ENCODE data around the gene PGAP2.
A peak's percentile ranks its signal among the peaks of the same experiment; 100 is the strongest.
"Not testable (repeated sequence)": the region's sequence is repeated elsewhere in the genome, so short reads cannot be mapped to it uniquely, and the experiment has no call there.

Gene PGAP2

GRCh38 chr11:3808861-3809623 lies 682 bp downstream of the PGAP2 start:
- DNase-seq = peak; percentile 73

- no peak for DNase-seq
Measured at GRCh38 chr11:3809624-3809928, 1.2 kb downstream of the PGAP2 start.

- DNase-seq = no peak
Measured at GRCh38 chr11:3810446-3810845, 2.1 kb downstream of the PGAP2 start.

- DNase-seq = no peak
Measured at GRCh38 chr11:3810951-3811350, 2.6 kb downstream of the PGAP2 start.

GRCh38 chr11:3814832-3815231 lies 6.5 kb downstream of the PGAP2 start:
- not testable (repeated sequence) for DNase-seq

GRCh38 chr11:3815845-3816244 lies 7.5 kb downstream of the PGAP2 start:
- DNase-seq = no peak

- DNase-seq = no peak
Measured at GRCh38 chr11:3816673-3817072, 8.3 kb downstream of the PGAP2 start.

- DNase-seq = no peak
Measured at GRCh38 chr11:3817181-3817800, 8.9 kb downstream of the PGAP2 start.

GRCh38 chr11:3820971-3821370 lies 12.6 kb downstream of the PGAP2 start:
- DNase-seq = no peak

GRCh38 chr11:3822312-3822711 lies 14.0 kb downstream of the PGAP2 start:
- no peak for DNase-seq

GRCh38 chr11:3823303-3823702 lies 14.9 kb downstream of the PGAP2 start:
- no peak for DNase-seq

GRCh38 chr11:3823762-3824506 lies 15.6 kb downstream of the PGAP2 start:
- DNase-seq = no peak

- DNase-seq = peak; percentile 89
Measured at GRCh38 chr11:3824714-3825472, 16.5 kb downstream of the PGAP2 start.

GRCh38 chr11:3825473-3826154 lies 17.3 kb downstream of the PGAP2 start:
- DNase-seq = no peak

GRCh38 chr11:3826721-3827120 lies 18.4 kb downstream of the PGAP2 start:
- no peak for DNase-seq

- DNase-seq = no peak
Measured at GRCh38 chr11:3827434-3828186, 19.2 kb downstream of the PGAP2 start.

GRCh38 chr11:3830088-3830487 lies 21.7 kb downstream of the PGAP2 start:
- DNase-seq = no peak

- no peak for DNase-seq
Measured at GRCh38 chr11:3830730-3831129, 22.4 kb downstream of the PGAP2 start.

GRCh38 chr11:3831378-3832239 lies 23.2 kb downstream of the PGAP2 start:
- no peak for DNase-seq

GRCh38 chr11:3832816-3833215 lies 24.5 kb downstream of the PGAP2 start:
- DNase-seq = no peak

- no peak for DNase-seq
Measured at GRCh38 chr11:3833449-3833848, 25.1 kb downstream of the PGAP2 start.

All from activated CD4-positive, alpha-beta T cell treated with anti-CD3 and anti-CD28 coated beads, Interleukin-2, Interleukin-6, amounts not matched to agents 100 ng/mL and 50 ng/mL, durations not matched to agents 16 hours and 8 hours (primary cell).